ENCODE results near the gene ZNF569.

DNA sequence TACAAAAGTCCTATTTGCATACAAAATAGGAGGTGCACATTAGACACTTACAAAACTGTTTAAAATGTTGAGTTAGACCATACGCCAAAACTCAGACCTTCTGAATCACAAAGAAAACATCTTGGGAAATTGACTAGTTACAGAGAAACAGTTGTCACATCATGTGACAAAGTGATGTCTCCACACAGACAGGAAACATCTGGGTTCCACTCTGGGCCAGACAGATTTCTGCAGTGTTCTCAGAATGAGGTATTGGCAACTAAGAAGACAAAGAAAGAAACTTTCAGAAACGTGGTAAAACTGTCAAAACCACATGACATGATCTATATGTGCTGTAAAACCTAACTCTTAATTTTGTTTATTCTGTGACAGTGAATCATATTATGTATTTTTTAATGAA, 46.2 kb upstream of the ZNF569 start:
- TF ChIP-seq, protein P1, sequence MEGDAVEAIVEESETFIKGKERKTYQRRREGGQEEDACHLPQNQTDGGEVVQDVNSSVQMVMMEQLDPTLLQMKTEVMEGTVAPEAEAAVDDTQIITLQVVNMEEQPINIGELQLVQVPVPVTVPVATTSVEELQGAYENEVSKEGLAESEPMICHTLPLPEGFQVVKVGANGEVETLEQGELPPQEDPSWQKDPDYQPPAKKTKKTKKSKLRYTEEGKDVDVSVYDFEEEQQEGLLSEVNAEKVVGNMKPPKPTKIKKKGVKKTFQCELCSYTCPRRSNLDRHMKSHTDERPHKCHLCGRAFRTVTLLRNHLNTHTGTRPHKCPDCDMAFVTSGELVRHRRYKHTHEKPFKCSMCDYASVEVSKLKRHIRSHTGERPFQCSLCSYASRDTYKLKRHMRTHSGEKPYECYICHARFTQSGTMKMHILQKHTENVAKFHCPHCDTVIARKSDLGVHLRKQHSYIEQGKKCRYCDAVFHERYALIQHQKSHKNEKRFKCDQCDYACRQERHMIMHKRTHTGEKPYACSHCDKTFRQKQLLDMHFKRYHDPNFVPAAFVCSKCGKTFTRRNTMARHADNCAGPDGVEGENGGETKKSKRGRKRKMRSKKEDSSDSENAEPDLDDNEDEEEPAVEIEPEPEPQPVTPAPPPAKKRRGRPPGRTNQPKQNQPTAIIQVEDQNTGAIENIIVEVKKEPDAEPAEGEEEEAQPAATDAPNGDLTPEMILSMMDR (IDR thresholded peaks at IDR 0.05): no peak
- no peak for TF ChIP-seq POLR2AphosphoS5 (IDR thresholded peaks at IDR 0.05)

Measured in sigmoid colon (tissue), 4 donors.